ENCODE data around the gene CYP17A1.

CYP17A1 gene

GRCh38 chr10:102782673-102783551 lies 54.3 kb downstream of the CYP17A1 start:
- H3K36me3 ChIP-seq (ENCODE audit: low read length): no peaks in the 10 kb centered on the region
- H3K4me3 ChIP-seq (ENCODE audit: insufficient read depth, low read length, poor library complexity, severe bottlenecking): no peak overlapping the region
- no peak overlapping the region for H2AFZ ChIP-seq (ENCODE audit: low read depth, low read length, severe bottlenecking)
- H3K79me2 ChIP-seq (ENCODE audit: insufficient read depth, low read length): peaks cover 31% of the 10 kb centered on the region
- no peak overlapping the region for H3K27ac ChIP-seq (ENCODE audit: low read depth, low read length)
- no peaks in the 10 kb centered on the region for H3K27me3 ChIP-seq (ENCODE audit: low read length)
- no peaks in the 10 kb centered on the region for H4K20me1 ChIP-seq (ENCODE audit: low read depth, low read length)
- H3F3A ChIP-seq (ENCODE audit: insufficient read depth): no peaks in the 10 kb centered on the region
- no peaks in the 10 kb centered on the region for H3K9me3 ChIP-seq (ENCODE audit: insufficient read depth, low read length)
- H3K4me2 ChIP-seq (ENCODE audit: low read depth, low read length, poor library complexity, severe bottlenecking): no peak overlapping the region
- TF ChIP-seq EZH2phosphoT487 (conservative IDR thresholded peaks at IDR 0.05; ENCODE audit: low read length) (no peak), CTCF (IDR thresholded peaks at IDR 0.05; ENCODE audit: insufficient read depth, low read length, poor library complexity, severe bottlenecking) (no peak)
- no peak overlapping the region for H3K9ac ChIP-seq (ENCODE audit: low read length)
- no peaks in the 10 kb centered on the region for H3K9me2 ChIP-seq (replicated peaks; ENCODE audit: insufficient read depth, low read length)

- H3K9me3 ChIP-seq (ENCODE audit: insufficient read depth, low read length): no peaks in the 10 kb centered on the region
- no peak overlapping the region for H2AFZ ChIP-seq (ENCODE audit: low read depth, low read length, severe bottlenecking)
- TF ChIP-seq CTCF (IDR thresholded peaks at IDR 0.05; ENCODE audit: insufficient read depth, low read length, poor library complexity, severe bottlenecking) (no peak), EZH2phosphoT487 (conservative IDR thresholded peaks at IDR 0.05; ENCODE audit: low read length) (no peak)
- no peak overlapping the region for H3K9ac ChIP-seq (ENCODE audit: low read length)
- no peak overlapping the region for H3K4me3 ChIP-seq (ENCODE audit: insufficient read depth, low read length, poor library complexity, severe bottlenecking)
- H3K9me2 ChIP-seq (replicated peaks; ENCODE audit: insufficient read depth, low read length): no peaks in the 10 kb centered on the region
- no peaks in the 10 kb centered on the region for H3K27me3 ChIP-seq (ENCODE audit: low read length)
- no peaks in the 10 kb centered on the region for H4K20me1 ChIP-seq (ENCODE audit: low read depth, low read length)
- H3K79me2 ChIP-seq (ENCODE audit: insufficient read depth, low read length): peaks cover 28% of the 10 kb centered on the region
- H3F3A ChIP-seq (ENCODE audit: insufficient read depth): no peaks in the 10 kb centered on the region
- H3K4me2 ChIP-seq (ENCODE audit: low read depth, low read length, poor library complexity, severe bottlenecking): no peak overlapping the region
- no peak overlapping the region for H3K27ac ChIP-seq (ENCODE audit: low read depth, low read length)
- no peaks in the 10 kb centered on the region for H3K36me3 ChIP-seq (ENCODE audit: low read length)
Observed at GRCh38 chr10:102781921-102782557, 55.2 kb downstream of the CYP17A1 start.

GRCh38 chr10:102781090-102781920 lies 55.9 kb downstream of the CYP17A1 start:
- peaks cover 20% of the 10 kb centered on the region for H3K79me2 ChIP-seq (ENCODE audit: insufficient read depth, low read length)
- no peak overlapping the region for H3K27ac ChIP-seq (ENCODE audit: low read depth, low read length)
- no peak overlapping the region for H2AFZ ChIP-seq (ENCODE audit: low read depth, low read length, severe bottlenecking)
- H3K36me3 ChIP-seq (ENCODE audit: low read length): no peaks in the 10 kb centered on the region
- H4K20me1 ChIP-seq (ENCODE audit: low read depth, low read length): no peaks in the 10 kb centered on the region
- no peak overlapping the region for H3K4me3 ChIP-seq (ENCODE audit: insufficient read depth, low read length, poor library complexity, severe bottlenecking)
- H3K4me2 ChIP-seq (ENCODE audit: low read depth, low read length, poor library complexity, severe bottlenecking): no peak overlapping the region
- no peaks in the 10 kb centered on the region for H3F3A ChIP-seq (ENCODE audit: insufficient read depth)
- no peak for TF ChIP-seq EZH2phosphoT487 (conservative IDR thresholded peaks at IDR 0.05; ENCODE audit: low read length)
- TF ChIP-seq CTCF (IDR thresholded peaks at IDR 0.05; ENCODE audit: insufficient read depth, low read length, poor library complexity, severe bottlenecking): no peak
- H3K27me3 ChIP-seq (ENCODE audit: low read length): no peaks in the 10 kb centered on the region
- no peaks in the 10 kb centered on the region for H3K9me3 ChIP-seq (ENCODE audit: insufficient read depth, low read length)
- H3K9ac ChIP-seq (ENCODE audit: low read length): no peak overlapping the region
- no peaks in the 10 kb centered on the region for H3K9me2 ChIP-seq (replicated peaks; ENCODE audit: insufficient read depth, low read length)

Data from SU-DHL-6 (cell line).